NCI-H146 (cell line): Measurements from ENCODE around the gene SPATA31D3.
"Not testable (repeated sequence)": the region's sequence is repeated elsewhere in the genome, so short reads cannot be mapped to it uniquely, and the experiment has no call there.

Experiments
- DNase-seq: peaks from one replicate; lab custom pipeline; 2025; lab: John Stamatoyannopoulos, UW

The SPATA31D3 gene

GRCh38 chr9:81943393-81943792, at the start of gene SPATA31D3:
TSS of gene SPATA31D3 (plus strand) at chr9:81943500. CDS start at chr9:81943586, 86 bp downstream.
- not testable (repeated sequence) for DNase-seq

DNA sequence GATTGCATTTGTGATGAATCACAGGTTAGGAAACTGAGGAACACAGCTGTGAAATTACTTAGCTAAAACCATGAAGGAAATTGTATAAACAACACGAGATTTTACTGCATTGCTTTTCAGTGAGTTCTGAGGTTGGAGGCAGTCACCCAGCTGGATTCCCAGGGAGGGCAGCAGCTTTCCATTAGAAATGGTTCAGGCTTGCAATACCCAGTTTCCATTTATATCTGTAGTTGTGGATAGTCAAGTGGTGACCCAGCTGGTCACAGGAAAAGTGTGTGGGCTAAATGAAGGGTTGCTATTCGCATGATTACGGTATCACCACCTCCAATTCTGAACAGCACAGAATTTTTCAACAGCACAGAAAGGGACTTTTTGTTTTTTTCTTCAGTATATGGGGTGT, 49.4 kb upstream of the SPATA31D3 start:
- no peak for DNase-seq

- no peak for DNase-seq
Observed at GRCh38 chr9:81894891-81895290, 48.4 kb upstream of the SPATA31D3 start.

GRCh38 chr9:81896070-81896469, 47.2 kb upstream of the SPATA31D3 start:
- DNase-seq, result no peak

DNA sequence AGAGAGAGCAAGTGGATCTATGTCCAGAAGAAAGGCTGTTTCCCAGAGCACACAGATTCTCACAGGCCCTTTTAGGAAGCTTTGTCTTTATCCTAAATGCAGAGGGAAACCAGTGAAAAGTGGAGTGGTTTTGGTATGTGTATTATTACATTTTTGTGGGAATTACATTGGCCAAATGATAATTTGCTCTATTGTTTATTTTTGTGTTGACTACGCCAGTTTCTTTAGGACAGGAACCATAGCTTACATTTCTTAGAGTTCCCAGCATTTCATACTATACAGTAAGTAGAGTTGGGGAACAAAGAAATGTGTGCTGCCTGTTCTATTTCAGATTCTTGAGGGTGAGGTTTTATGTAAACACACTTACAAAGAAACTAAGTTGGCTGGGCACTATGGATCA, 44.4 kb upstream of the SPATA31D3 start:
- no peak for DNase-seq

DNA sequence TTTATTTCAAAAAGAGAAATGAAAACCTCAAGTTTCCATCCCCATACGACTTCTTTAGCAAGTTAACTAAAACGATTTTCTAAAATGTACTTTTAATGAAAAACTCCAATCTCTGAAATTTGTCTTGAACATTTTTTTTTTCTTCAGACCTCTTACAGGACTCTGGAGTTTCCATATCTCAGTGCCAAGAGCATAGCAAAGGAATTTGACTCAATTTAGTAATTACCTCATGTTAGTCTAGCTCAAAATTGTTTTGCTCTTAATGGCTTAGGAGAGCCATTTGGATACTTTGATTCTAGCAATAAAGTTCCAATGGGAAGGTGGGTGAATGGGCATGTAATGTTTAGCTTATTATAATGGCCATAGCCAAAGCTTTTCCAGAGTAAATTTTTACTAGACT, 41.1 kb upstream of the SPATA31D3 start:
- DNase-seq, result no peak

DNA sequence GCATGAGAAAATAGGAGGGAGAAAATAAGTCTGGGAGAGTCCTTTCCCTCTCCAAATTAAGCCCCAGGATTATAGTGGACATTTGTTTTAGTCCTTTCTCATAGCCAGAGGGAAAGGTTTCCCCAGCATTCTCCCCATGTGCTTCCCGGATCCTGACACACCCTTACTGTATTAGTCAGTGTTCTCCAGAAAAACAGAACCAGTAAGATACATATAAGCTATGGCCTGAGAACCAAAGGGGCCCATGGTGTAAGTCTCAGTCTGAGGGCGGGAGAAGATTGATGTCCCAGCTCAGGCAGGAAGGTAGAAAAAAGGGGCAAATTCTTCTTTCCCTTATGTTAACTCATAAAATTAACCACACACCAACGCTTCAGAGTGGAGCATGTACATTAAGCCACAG, 40.7 kb upstream of the SPATA31D3 start:
- DNase-seq, result no peak

DNA sequence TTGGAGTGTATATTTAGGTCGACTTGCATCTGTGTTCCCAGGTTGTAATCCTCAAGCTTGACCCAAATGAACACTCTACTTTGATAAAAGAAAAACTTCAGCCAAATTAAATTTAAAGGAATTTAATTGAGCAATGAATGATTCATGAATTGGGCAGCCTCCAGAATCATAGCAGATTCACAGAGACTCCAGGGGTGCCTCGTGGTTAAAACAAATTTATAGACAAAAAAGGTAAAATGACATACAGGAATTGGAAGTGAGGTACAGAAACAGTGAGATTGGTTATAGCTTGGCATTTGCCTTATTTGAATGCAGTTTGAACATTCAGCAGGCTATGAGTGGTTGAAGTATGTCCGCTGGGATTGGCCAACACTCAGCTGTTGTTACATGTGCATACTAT, 36.6 kb upstream of the SPATA31D3 start:
- no peak for DNase-seq

GRCh38 chr9:81912135-81912534, 31.2 kb upstream of the SPATA31D3 start:
- no peak for DNase-seq

- no peak for DNase-seq
Observed at GRCh38 chr9:81915801-81916505, 27.3 kb upstream of the SPATA31D3 start.

DNA sequence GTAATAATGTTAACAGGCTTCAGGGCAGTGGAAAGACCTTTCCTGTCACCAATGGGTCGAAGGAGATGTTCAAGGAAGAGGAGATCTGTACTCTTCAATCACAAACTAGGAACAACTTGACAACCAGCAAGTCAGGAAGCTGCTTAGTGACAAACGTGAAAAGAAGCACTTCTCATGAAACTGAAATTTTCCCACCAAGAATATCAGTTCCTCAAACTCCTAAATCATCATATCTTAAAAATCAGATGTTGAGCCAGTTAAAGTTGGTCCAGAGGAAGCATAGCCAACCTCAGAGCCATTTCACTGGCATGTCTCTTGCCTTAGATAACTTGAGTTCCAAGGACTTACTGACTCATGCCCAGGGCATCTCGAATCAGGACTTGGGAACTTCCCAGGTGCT, 24.8 kb upstream of the SPATA31D3 start:
- not testable (repeated sequence) for DNase-seq

GRCh38 chr9:81928305-81928704, 15.0 kb upstream of the SPATA31D3 start, which contains the start of gene SPATA31D4:
TSS of gene SPATA31D4 (plus strand) at chr9:81928428. CDS start at chr9:81928514, 86 bp downstream.
- not testable (repeated sequence) for DNase-seq

GRCh38 chr9:81930147-81930546, 13.2 kb upstream of the SPATA31D3 start:
- DNase-seq, result not testable (repeated sequence)

DNA sequence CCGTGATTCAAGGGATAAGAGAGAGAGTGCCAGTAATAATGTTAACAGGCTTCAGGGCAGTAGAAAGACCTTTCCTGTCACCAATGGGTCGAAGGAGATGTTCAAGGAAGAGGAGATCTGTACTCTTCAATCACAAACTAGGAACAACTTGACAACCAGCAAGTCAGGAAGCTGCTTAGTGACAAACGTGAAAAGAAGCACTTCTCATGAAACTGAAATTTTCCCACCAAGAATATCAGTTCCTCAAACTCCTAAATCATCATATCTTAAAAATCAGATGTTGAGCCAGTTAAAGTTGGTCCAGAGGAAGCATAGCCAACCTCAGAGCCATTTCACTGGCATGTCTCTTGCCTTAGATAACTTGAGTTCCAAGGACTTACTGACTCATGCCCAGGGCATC, 9.8 kb upstream of the SPATA31D3 start:
- not testable (repeated sequence) for DNase-seq

GRCh38 chr9:81948650-81949049, 5.3 kb downstream of the SPATA31D3 start:
- DNase-seq, result not testable (repeated sequence)

- DNase-seq, result no peak
Observed at GRCh38 chr9:81953096-81953495, 9.8 kb downstream of the SPATA31D3 start.

DNA sequence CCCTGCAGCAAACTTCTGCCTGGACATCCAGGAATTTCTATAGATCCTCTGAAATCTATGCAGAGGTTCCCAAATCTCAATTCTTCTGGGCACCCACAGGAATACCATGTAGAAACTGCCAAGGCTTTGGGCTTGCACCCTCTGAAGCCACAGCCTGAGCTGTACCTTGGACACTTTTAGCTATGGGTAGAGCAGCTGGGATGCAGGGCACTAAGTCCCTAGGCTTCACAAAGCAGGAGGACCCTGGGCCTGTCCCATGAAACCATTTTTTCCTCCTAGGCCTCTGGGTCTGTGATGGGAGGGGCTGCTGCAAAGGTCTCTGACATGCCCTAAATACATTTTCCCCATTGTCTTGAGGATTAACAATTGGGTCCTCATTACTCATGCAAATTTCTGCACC, 12.3 kb downstream of the SPATA31D3 start:
- DNase-seq, result no peak

GRCh38 chr9:81964218-81965171, 21.2 kb downstream of the SPATA31D3 start:
- no peak for DNase-seq

- no peak for DNase-seq
Observed at GRCh38 chr9:81968026-81968425, 24.7 kb downstream of the SPATA31D3 start.

GRCh38 chr9:81969971-81970370, 26.7 kb downstream of the SPATA31D3 start:
- DNase-seq, result no peak

GRCh38 chr9:81971727-81972126, 28.4 kb downstream of the SPATA31D3 start:
- DNase-seq, result no peak

- no peak for DNase-seq
Observed at GRCh38 chr9:81974764-81975163, 31.5 kb downstream of the SPATA31D3 start.

DNA sequence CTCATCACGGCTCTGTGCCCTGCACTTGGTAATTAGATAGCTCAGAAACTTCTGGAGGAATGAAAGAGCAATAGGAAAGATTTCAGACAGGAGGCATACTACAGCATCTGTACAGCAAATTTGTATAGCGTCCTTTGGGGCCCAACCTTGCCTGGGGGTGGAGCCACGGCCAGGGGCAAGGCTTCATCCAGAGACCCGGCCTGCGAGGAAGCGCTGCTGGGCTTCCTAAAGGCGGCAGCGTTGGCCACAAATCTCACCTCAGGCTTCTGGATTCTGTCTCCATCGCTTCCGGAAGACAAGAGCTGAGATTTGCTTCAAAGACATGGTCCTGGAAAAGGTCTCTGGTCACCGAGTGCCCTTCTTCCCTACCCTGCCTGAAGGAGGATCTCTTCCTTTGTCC, 33.1 kb downstream of the SPATA31D3 start:
- DNase-seq, result no peak
